GM12878 (cell line): ENCODE measurements around the gene ACTL6A. TPM values are rescaled to one million over a fixed set of nuclear protein-coding genes. Genes with fewer than 3 reads are reported as not detected.

Source experiments
- ATF7 ChIP-seq: fragments of 450-650 bp; IDR thresholded peaks from 2 replicates; pipeline ENCODE4 v1.6.1; 2016; ENCODE audit warnings: low read depth, mild to moderate bottlenecking
- CREM ChIP-seq: IDR thresholded peaks from 2 replicates; pipeline ENCODE4 v1.6.1; 2014; ENCODE audit warnings: antibody characterized with exemption, low read depth
- DPF2 ChIP-seq: fragments of 450-650 bp; IDR thresholded peaks from 2 replicates; pipeline ENCODE4 v1.6.1; 2017; ENCODE audit warnings: mild to moderate bottlenecking
- E2F4 ChIP-seq: IDR thresholded peaks from 2 replicates; pipeline ENCODE4 v1.6.1; 2012; ENCODE audit warnings: low read depth, low read length, improper control_type of control experiment
- EED ChIP-seq: sonication (generic); IDR thresholded peaks from 2 replicates; pipeline ENCODE4 v1.6.1; 2016; ENCODE audit warnings: antibody characterized with exemption, low read depth
- EP300 ChIP-seq, 2 experiments: fragments of 150-350 bp in 1 of 2; IDR thresholded peaks; 2 replicates each; pipeline ENCODE4 v1.6.1; 2011 to 2012; ENCODE audit warnings: low read depth in 2 of 2, low read length in 2 of 2, borderline replicate concordance in 1 of 2, improper control_type of control experiment in 1 of 2, inconsistent platforms in 1 of 2; ENCODE audit not compliant: control insufficient read depth in 1 of 2
- GATAD2B ChIP-seq: fragments of 450-650 bp; conservative IDR thresholded peaks from 2 replicates; pipeline ENCODE4 v1.6.1; 2017; ENCODE audit warnings: low read depth, mild to moderate bottlenecking, moderate library complexity
- HCFC1 ChIP-seq: fragments of 150-350 bp; IDR thresholded peaks from 2 replicates; pipeline ENCODE4 v1.6.1; 2014; ENCODE audit warnings: low read length
- HDAC2 ChIP-seq: fragments of 200-600 bp; sonication (generic); IDR thresholded peaks from 2 replicates; pipeline ENCODE4 v1.6.1; 2017
- IKZF2 ChIP-seq, 2 experiments: fragments of 450-650 bp; IDR thresholded peaks; 2 replicates each; pipeline ENCODE4 v1.6.1; 2017; ENCODE audit warnings: mild to moderate bottlenecking in 2 of 2, moderate library complexity in 2 of 2
- KAT2A ChIP-seq: conservative IDR thresholded peaks from 2 replicates; pipeline ENCODE4 v1.6.1; 2011; ENCODE audit warnings: low read depth, low read length; ENCODE audit not compliant: control insufficient read depth
- KDM1A ChIP-seq: fragments of 200-600 bp; sonication (generic); IDR thresholded peaks from 2 replicates; pipeline ENCODE4 v1.6.1; 2016; ENCODE audit warnings: borderline replicate concordance
- MEF2A ChIP-seq: IDR thresholded peaks from 2 replicates; pipeline ENCODE4 v1.6.1; 2011; ENCODE audit warnings: low read depth, mild to moderate bottlenecking, low read length, moderate library complexity; ENCODE audit not compliant: insufficient read depth
- MLLT1 ChIP-seq: fragments of 450-650 bp; IDR thresholded peaks from 2 replicates; pipeline ENCODE4 v1.6.1; 2016; ENCODE audit warnings: mild to moderate bottlenecking
- PAX8 ChIP-seq: fragments of 450-650 bp; IDR thresholded peaks from 2 replicates; pipeline ENCODE4 v1.6.1; 2017; ENCODE audit warnings: mild to moderate bottlenecking, moderate library complexity
- POLR2A ChIP-seq: IDR thresholded peaks from 2 replicates; pipeline ENCODE4 v1.6.1; 2011; ENCODE audit warnings: low read depth, mild to moderate bottlenecking, low read length
- RAD21 ChIP-seq: IDR thresholded peaks from 2 replicates; pipeline ENCODE4 v1.6.1; 2011; ENCODE audit warnings: mild to moderate bottlenecking, low read depth, low read length, moderate library complexity; ENCODE audit not compliant: insufficient read depth
- SPI1 ChIP-seq: IDR thresholded peaks from 2 replicates; pipeline ENCODE4 v1.6.1; 2011; ENCODE audit warnings: low read depth, mild to moderate bottlenecking, low read length, moderate library complexity, borderline replicate concordance; ENCODE audit not compliant: insufficient read depth
- polyA plus RNA-seq, 11 experiments: library from polyadenylated mRNA; depleted of rRNA in 4 of 11; unstranded in 6 of 11; stranded (reverse) in 5 of 11; fragments of >200 nt; fragmentation: Nextera tagmentation in 4 of 11; fragmentation: Illumina TruSeq in 1 of 11; extraction: Ambion mirVana in 4 of 11; extraction: Trizol in 1 of 11; gene quantifications; 1 replicate in 1 of 11; 2 replicates in 10 of 11; pipeline versions ENCODE4 v1.2.1 to v1.2.3, GENCODE V29; 2011 to 2016; ENCODE audit warnings: inconsistent platforms in 2 of 11, missing spikeins in 2 of 11, low read depth in 1 of 11
- total RNA-seq, 4 experiments: library from RNA; depleted of rRNA in 3 of 4; stranded (reverse); fragments of >200 nt in 3 of 4; fragmentation: Illumina TruSeq in 1 of 4; extraction: Trizol in 1 of 4; gene quantifications; 2 replicates each; pipeline versions ENCODE4 v1.2.1 to v1.2.3, GENCODE V29; 2013 to 2021
- TF ChIP-seq, protein P1 (sequence below): fragments of 450-650 bp; IDR thresholded peaks from 2 replicates; pipeline ENCODE4 v1.6.1; 2017; ENCODE audit warnings: mild to moderate bottlenecking, low read depth, inconsistent platforms; ENCODE audit not compliant: poor library complexity, severe bottlenecking
- TF ChIP-seq, protein P2 (sequence below): fragments of 150-350 bp; IDR thresholded peaks from 2 replicates; pipeline ENCODE4 v1.6.1; 2014; ENCODE audit warnings: mild to moderate bottlenecking, low read depth, low read length
- TF ChIP-seq, protein P3 (sequence below): IDR thresholded peaks from 2 replicates; pipeline ENCODE4 v1.6.1; 2011; ENCODE audit warnings: borderline replicate concordance, low read depth, mild to moderate bottlenecking, moderate library complexity, mixed read lengths, low read length; ENCODE audit not compliant: insufficient read depth; ENCODE audit errors: extremely low read length

ACTL6A gene
- total and polyA plus RNA-seq, 10 of the 15 experiments (the other 5 are each of a cell fraction or from before 2014, with no cell fraction given) = 70.2 to 197 (median 105) TPM

DNA sequence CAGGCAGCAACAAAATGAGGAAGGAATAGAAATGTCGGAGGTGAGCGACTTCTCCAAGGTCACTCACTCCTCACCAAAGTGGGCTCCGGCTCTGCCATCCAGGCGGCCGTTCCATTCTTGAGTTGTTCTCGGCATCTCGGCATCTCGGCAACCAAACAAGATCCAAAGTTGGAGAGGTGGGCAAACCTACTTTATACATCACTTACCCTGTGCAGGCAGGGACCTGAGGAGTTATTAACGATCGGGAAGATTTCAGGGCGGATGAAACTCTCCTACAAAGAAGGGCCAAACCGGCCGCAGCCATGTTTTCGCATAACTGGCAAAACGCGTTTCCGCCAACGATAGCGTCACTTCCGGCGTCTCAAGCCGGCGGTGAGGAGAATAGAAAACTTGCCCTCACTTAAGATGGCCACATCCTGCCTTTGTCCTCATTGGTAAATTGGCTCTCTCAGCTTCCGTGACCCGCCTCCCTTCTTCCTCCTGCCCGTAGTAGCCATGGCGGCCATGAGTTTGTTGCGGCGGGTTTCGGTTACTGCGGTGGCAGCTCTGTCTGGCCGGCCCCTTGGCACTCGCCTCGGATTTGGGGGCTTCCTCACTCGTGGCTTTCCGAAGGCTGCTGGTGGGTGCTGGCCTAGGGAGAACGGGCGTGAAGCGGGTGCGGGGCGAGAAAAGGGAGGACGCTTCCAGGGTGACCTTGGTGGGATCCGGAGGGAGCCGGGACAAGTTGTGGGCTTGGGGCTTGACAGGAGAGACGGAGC is 41.8 kb downstream of the ACTL6A start, which contains the start of the genes MRPL47 and NDUFB5 (continued):
- TF ChIP-seq E2F4 (no peak), SPI1 (no peak), EP300 (IDR thresholded peaks at IDR 0.05; ENCODE audit: borderline replicate concordance in 1 of 2, control insufficient read depth in 1 of 2, low read depth in 2 of 2, low read length in 2 of 2) (no peak), PAX8 (peak; percentile 83; the same call in 1 of the 2 replicates), MLLT1 (peak; percentile 72), IKZF2 (IDR thresholded peaks at IDR 0.05) (0 out of 4 replicates have a peak, but pooled peaks of 1 of the 2 experiments have one; percentile 35), KDM1A (no peak), KAT2A (no peak), GATAD2B (no peak; the same call in 1 of the 2 replicates), HCFC1 (peak; percentile 85), MEF2A (no peak), EED (no peak), ATF7 (peak; percentile 68), RAD21 (no peak), HDAC2 (0 out of 2 replicates have a peak, but pooled peaks have one; percentile 50), DPF2 (no peak), CREM (peak; percentile 97), POLR2A (peak; percentile 93)
- TF ChIP-seq, protein P1, sequence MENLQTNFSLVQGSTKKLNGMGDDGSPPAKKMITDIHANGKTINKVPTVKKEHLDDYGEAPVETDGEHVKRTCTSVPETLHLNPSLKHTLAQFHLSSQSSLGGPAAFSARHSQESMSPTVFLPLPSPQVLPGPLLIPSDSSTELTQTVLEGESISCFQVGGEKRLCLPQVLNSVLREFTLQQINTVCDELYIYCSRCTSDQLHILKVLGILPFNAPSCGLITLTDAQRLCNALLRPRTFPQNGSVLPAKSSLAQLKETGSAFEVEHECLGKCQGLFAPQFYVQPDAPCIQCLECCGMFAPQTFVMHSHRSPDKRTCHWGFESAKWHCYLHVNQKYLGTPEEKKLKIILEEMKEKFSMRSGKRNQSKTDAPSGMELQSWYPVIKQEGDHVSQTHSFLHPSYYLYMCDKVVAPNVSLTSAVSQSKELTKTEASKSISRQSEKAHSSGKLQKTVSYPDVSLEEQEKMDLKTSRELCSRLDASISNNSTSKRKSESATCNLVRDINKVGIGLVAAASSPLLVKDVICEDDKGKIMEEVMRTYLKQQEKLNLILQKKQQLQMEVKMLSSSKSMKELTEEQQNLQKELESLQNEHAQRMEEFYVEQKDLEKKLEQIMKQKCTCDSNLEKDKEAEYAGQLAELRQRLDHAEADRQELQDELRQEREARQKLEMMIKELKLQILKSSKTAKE = no peak
- TF ChIP-seq, protein P2, sequence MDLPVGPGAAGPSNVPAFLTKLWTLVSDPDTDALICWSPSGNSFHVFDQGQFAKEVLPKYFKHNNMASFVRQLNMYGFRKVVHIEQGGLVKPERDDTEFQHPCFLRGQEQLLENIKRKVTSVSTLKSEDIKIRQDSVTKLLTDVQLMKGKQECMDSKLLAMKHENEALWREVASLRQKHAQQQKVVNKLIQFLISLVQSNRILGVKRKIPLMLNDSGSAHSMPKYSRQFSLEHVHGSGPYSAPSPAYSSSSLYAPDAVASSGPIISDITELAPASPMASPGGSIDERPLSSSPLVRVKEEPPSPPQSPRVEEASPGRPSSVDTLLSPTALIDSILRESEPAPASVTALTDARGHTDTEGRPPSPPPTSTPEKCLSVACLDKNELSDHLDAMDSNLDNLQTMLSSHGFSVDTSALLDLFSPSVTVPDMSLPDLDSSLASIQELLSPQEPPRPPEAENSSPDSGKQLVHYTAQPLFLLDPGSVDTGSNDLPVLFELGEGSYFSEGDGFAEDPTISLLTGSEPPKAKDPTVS = no peak
- TF ChIP-seq, protein P3, sequence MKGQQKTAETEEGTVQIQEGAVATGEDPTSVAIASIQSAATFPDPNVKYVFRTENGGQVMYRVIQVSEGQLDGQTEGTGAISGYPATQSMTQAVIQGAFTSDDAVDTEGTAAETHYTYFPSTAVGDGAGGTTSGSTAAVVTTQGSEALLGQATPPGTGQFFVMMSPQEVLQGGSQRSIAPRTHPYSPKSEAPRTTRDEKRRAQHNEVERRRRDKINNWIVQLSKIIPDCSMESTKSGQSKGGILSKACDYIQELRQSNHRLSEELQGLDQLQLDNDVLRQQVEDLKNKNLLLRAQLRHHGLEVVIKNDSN = no peak
